HG03521 (cell line): ENCODE data around the gene NOTCH4.

Source experiments
- ATAC-seq: cut with Tn5 transposase; IDR thresholded peaks from one replicate; pipeline ENCODE4 v1.9.1; 2021; ENCODE audit warnings: mild to moderate bottlenecking, moderate library complexity; ENCODE audit not compliant: unreplicated experiment

Gene NOTCH4

DNA sequence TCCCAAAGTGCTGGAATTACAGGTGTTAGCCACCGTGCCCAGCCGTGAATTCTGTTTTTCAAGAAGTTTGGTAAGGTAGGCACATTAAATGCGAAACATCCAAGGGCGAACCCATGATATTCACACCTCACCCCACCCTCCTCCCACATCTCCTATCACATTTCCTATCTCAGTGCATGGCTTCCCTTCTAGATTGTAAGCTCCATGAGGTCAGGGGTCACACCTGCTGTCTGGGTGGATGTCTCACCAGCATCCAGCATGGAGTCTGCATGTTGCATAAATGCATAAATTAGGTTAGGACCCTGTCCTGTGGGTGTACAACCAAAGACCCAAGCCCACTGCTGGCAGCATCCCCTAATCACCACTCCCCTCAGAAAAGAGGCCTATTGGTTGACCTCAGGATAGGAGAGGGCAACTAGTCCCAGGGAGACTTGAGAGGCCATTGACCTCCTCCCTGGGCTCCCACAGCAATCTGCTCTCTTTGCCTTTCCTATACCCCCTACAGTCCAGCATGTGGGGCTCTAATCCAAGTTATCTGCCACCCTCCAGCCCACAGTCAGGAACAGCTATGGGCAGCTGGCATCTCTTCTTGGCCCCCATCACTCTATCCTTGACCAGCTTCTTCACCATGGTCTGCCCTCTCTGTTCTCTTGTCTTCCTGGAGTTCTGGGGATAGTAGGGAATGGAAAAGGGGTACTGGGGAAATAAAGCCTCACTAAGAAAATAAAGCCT, 76.3 kb downstream of the NOTCH4 start:
- ATAC-seq, result no peak

DNA sequence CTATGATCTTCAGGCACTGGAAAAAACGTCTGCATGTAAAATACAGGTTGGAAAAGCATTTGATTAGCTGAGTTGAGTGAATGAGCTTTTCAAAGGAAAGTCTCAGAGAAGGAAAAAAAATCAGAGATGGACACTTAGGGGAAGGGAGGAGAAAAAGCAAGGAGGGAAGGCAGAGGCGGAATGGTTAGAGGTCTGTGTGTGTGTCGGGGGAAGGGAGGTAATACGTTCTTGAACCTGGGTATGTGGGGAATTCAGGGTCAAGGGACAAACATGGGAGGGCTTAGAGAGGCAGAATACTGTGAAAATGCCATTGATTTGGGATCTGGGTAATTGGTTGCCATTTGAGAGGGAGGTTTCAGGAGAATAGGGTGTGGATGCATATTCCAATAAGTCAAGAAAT, 77.2 kb downstream of the NOTCH4 start:
- ATAC-seq, result no peak

GRCh38 chr6:32146287-32146686, 77.6 kb downstream of the NOTCH4 start:
- ATAC-seq, result no peak
